Measurements from ENCODE around the gene PRKN. TPM values are rescaled to one million over a fixed set of nuclear protein-coding genes. Genes with fewer than 3 reads are reported as not detected.

The PRKN gene
- total RNA-seq, 1 experiment from 2014 or later, result 1.2 TPM

DNA sequence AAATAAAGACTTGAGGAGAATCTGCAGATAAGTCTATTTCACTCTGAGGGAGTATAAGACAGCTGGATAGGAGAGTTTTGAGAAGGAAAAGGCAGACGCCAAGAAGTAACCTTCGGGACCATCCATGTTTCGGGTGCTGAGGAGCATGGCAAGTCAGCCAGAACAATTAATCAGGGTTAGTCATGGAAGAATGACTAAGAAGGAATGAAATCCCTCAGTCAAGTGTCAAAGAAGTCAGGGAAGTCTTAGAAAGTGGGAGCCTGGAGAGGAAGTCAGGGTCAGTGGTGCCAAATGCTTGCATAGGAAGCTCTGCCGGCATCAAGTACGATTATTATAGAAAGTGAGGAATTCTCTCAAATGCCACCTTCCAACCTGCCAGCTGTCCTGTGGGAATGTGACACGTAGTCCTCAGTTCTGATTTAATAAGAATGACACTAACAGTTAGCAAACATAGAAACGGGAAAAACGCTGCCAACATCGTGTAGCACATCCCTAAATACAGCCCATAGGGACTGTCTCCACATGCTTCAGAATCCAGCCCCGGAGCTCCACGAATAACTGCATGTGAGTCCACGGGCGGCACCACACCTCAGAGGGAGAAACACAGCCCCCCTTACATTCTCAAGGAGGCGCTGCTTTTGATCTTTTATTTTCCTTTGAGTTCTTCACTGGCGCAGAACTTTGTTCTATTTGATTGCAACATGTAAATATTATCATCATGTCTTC lies 602.7 kb downstream of the PRKN start:
- BruUV-seq (replicated peaks), result no TSS peak
- intact Hi-C loops (cut with micrococcal nuclease; ENCODE audit: unreplicated experiment), result no loop called here
- H3K27ac ChIP-seq (ENCODE audit: low read depth, low read length, poor library complexity, severe bottlenecking), result no peak overlapping the region
- no peak overlapping the region for H3K4me3 ChIP-seq (ENCODE audit: low read depth, low read length, poor library complexity, severe bottlenecking)
- TF ChIP-seq, protein P1, sequence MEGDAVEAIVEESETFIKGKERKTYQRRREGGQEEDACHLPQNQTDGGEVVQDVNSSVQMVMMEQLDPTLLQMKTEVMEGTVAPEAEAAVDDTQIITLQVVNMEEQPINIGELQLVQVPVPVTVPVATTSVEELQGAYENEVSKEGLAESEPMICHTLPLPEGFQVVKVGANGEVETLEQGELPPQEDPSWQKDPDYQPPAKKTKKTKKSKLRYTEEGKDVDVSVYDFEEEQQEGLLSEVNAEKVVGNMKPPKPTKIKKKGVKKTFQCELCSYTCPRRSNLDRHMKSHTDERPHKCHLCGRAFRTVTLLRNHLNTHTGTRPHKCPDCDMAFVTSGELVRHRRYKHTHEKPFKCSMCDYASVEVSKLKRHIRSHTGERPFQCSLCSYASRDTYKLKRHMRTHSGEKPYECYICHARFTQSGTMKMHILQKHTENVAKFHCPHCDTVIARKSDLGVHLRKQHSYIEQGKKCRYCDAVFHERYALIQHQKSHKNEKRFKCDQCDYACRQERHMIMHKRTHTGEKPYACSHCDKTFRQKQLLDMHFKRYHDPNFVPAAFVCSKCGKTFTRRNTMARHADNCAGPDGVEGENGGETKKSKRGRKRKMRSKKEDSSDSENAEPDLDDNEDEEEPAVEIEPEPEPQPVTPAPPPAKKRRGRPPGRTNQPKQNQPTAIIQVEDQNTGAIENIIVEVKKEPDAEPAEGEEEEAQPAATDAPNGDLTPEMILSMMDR (conservative IDR thresholded peaks at IDR 0.05; ENCODE audit: low read depth, low read length), result no peak
- TF ChIP-seq EZH2 (IDR thresholded peaks at IDR 0.05; ENCODE audit: borderline replicate concordance, low read depth, low read length, poor library complexity, severe bottlenecking), result no peak
- H3K36me3 ChIP-seq (ENCODE audit: insufficient read depth, low read length, poor library complexity, severe bottlenecking), result no peaks in the 10 kb centered on the region
- no peaks in the 10 kb centered on the region for H3K9me3 ChIP-seq (ENCODE audit: low read depth, low read length, poor library complexity, severe bottlenecking)
- H3K27me3 ChIP-seq (replicated peaks; ENCODE audit: insufficient read depth, low read depth, low read length, poor library complexity), result no peaks in the 10 kb centered on the region
- no peaks in the 10 kb centered on the region for H3K4me1 ChIP-seq (ENCODE audit: insufficient read depth, low read length, poor library complexity, severe bottlenecking)
- CTCF ChIA-PET, result no interaction called here
- no peak for DNase-seq (ENCODE audit: low spot score)
- POLR2A ChIA-PET (ENCODE audit: low non-redundant PET), result no interaction called here

DNA sequence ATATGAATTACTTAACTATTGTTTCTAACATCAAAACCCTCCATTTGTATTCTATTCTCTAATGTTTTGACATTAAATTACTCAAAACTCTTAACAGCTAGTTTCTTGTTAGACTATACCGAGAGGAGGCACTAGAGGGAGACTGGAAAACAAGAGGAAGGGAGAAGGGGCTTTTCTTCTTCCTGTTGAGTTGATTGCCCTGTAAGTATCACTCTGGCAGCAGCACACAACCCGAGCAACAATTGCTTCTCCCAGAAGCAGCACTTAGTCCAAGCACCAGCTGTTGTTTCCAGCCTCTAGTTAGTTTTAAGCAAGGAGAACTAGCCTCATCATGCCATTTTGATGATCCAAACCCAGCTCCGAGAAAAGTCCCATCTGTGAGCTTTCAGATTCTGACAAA lies 603.8 kb downstream of the PRKN start:
- no TSS peak for BruUV-seq (replicated peaks)
- no peaks in the 10 kb centered on the region for H3K4me1 ChIP-seq (ENCODE audit: insufficient read depth, low read length, poor library complexity, severe bottlenecking)
- no peak overlapping the region for H3K4me3 ChIP-seq (ENCODE audit: low read depth, low read length, poor library complexity, severe bottlenecking)
- ChIA-PET CTCF (interaction anchor here (0.7 kb wide), 1 partner anchor 286 kb away, joined by 3 read pairs; no protein-coding TSS in a partner anchor), POLR2A (ENCODE audit: low non-redundant PET) (no interaction called here)
- no peak overlapping the region for H3K27ac ChIP-seq (ENCODE audit: low read depth, low read length, poor library complexity, severe bottlenecking)
- no peak for TF ChIP-seq EZH2 (IDR thresholded peaks at IDR 0.05; ENCODE audit: borderline replicate concordance, low read depth, low read length, poor library complexity, severe bottlenecking)
- TF ChIP-seq, protein P1 (conservative IDR thresholded peaks at IDR 0.05; ENCODE audit: low read depth, low read length), result no peak
- DNase-seq (ENCODE audit: low spot score), result peak; percentile 2
- no peaks in the 10 kb centered on the region for H3K36me3 ChIP-seq (ENCODE audit: insufficient read depth, low read length, poor library complexity, severe bottlenecking)
- no peaks in the 10 kb centered on the region for H3K9me3 ChIP-seq (ENCODE audit: low read depth, low read length, poor library complexity, severe bottlenecking)
- no peaks in the 10 kb centered on the region for H3K27me3 ChIP-seq (replicated peaks; ENCODE audit: insufficient read depth, low read depth, low read length, poor library complexity)
- intact Hi-C loops (cut with micrococcal nuclease; ENCODE audit: unreplicated experiment), result no loop called here

DNA sequence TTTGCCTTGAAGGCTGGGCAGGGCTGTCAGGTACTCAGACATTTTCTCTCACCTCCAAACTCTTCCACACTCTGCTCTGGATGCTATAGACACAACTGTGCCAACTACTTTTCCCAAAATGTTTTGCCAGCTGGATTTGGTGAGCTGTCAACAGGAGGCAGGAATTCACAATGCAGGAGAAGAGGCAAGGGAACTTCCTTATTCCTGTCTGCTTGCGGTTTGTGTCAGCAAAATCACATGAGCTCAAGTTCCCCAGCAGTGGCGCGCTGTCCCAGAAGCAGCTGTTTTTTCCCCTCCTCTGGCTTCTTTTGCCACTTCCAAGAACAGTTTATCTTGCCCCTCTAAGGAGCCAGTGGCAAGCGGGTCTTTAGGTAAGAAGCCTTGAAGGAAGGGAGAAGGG lies 608.2 kb downstream of the PRKN start:
- BruUV-seq (replicated peaks), result no TSS peak
- ChIA-PET POLR2A (ENCODE audit: low non-redundant PET) (no interaction called here), CTCF (no interaction called here)
- Histone ChIP-seq H3K27me3 (replicated peaks; ENCODE audit: insufficient read depth, low read depth, low read length, poor library complexity) (no peaks in the 10 kb centered on the region), H3K4me1 (ENCODE audit: insufficient read depth, low read length, poor library complexity, severe bottlenecking) (no peaks in the 10 kb centered on the region), H3K36me3 (ENCODE audit: insufficient read depth, low read length, poor library complexity, severe bottlenecking) (no peaks in the 10 kb centered on the region), H3K9me3 (ENCODE audit: low read depth, low read length, poor library complexity, severe bottlenecking) (no peaks in the 10 kb centered on the region), H3K27ac (ENCODE audit: low read depth, low read length, poor library complexity, severe bottlenecking) (no peak overlapping the region), H3K4me3 (ENCODE audit: low read depth, low read length, poor library complexity, severe bottlenecking) (no peak overlapping the region)
- TF ChIP-seq, protein P1 (conservative IDR thresholded peaks at IDR 0.05; ENCODE audit: low read depth, low read length), result no peak
- TF ChIP-seq EZH2 (IDR thresholded peaks at IDR 0.05; ENCODE audit: borderline replicate concordance, low read depth, low read length, poor library complexity, severe bottlenecking), result no peak
- intact Hi-C loops (cut with micrococcal nuclease; ENCODE audit: unreplicated experiment), result no loop called here
- DNase-seq (ENCODE audit: low spot score), result no peak

Data from A673 (cell line).